B cell (primary cell): ENCODE results near the gene ACAA2. TPM values are rescaled to one million over a fixed set of nuclear protein-coding genes. Genes with fewer than 3 reads are reported as not detected.

Source experiments
- ATAC-seq: fragments of 200-7000 bp; cut with Tn5 transposase; one replicate; pipeline ENCODE4 v1.10.0; 2021; ENCODE audit warnings: low read depth, mild to moderate bottlenecking, moderate number of reproducible peaks, moderate library complexity
- CTCF ChIA-PET: fragments of 350-600 bp; sonication (Branson Sonifier 250); formaldehyde crosslinking; loops from one replicate; lab custom pipeline; 2021; ENCODE audit warnings: antibody characterized with exemption, inconsistent platforms; lab: Charles Lee
- POLR2A ChIA-PET: fragments of 350-600 bp; sonication (Branson Sonifier 250); formaldehyde crosslinking; loops from one replicate; lab custom pipeline; 2021; ENCODE audit warnings: antibody characterized with exemption; lab: Charles Lee
- DNase-seq: peaks from one replicate; pipeline ENCODE4 v3.0.0; 2013
- H2AFZ ChIP-seq: 2 replicates; pipeline ENCODE4 v1.6.1; 2012; ENCODE audit warnings: mild to moderate bottlenecking, low read depth, low read length; ENCODE audit not compliant: insufficient read depth, poor library complexity, severe bottlenecking
- H3K27ac ChIP-seq, 2 donors: 1 replicate in 1 of 2; 2 replicates in 1 of 2; pipeline ENCODE4 v1.5.1; 2012 to 2013; ENCODE audit warnings: low read length in 2 of 2, mild to moderate bottlenecking in 2 of 2, moderate library complexity in 1 of 2
- H3K27me3 ChIP-seq, 4 experiments: fragments of 200-600 bp in 1 of 4; sonication (generic) in 1 of 4; replicated peaks in 1 of 4; 1 replicate in 2 of 4; 2 replicates in 2 of 4; pipeline versions ENCODE4 v1.6.1 to v1.7.0; 2013 to 2016; ENCODE audit warnings: low read length in 3 of 4, mild to moderate bottlenecking in 2 of 4, mixed read lengths in 1 of 4, moderate library complexity in 1 of 4; ENCODE audit not compliant: insufficient read depth in 4 of 4, control insufficient read depth in 3 of 4; ENCODE audit errors: control extremely low read depth in 1 of 4
- H3K36me3 ChIP-seq, 2 experiments: replicated peaks in 1 of 2; 1 replicate in 1 of 2; 2 replicates in 1 of 2; pipeline versions ENCODE4 v1.6.1 to v1.7.1; 2013; ENCODE audit warnings: low read length in 1 of 2; ENCODE audit not compliant: insufficient read depth in 2 of 2, control insufficient read depth in 1 of 2; ENCODE audit errors: control extremely low read depth in 1 of 2, extremely low read depth in 1 of 2
- H3K4me1 ChIP-seq, 2 donors: fragments of 200-600 bp in 1 of 2; sonication (generic) in 1 of 2; 1 replicate in 1 of 2; 2 replicates in 1 of 2; pipeline versions ENCODE4 v1.5.1 to v1.6.1; 2013 to 2017; ENCODE audit warnings: low read length in 2 of 2; ENCODE audit not compliant: control insufficient read depth in 2 of 2, insufficient read depth in 2 of 2
- H3K4me2 ChIP-seq: replicated peaks from 2 replicates; pipeline ENCODE3; 2012; ENCODE audit warnings: mild to moderate bottlenecking, low read depth, low read length; ENCODE audit not compliant: poor library complexity, severe bottlenecking
- H3K4me3 ChIP-seq, 5 experiments: fragments of 200-600 bp in 1 of 5; sonication (generic) in 1 of 5; 1 replicate in 3 of 5; 2 replicates in 2 of 5; pipeline versions ENCODE4 v1.5.1 to v1.7.0; 2011 to 2016; ENCODE audit warnings: low read length in 4 of 5, mild to moderate bottlenecking in 4 of 5, low read depth in 2 of 5, control low read depth in 1 of 5, moderate library complexity in 1 of 5; ENCODE audit not compliant: insufficient read depth in 1 of 5; ENCODE audit errors: control extremely low read depth in 1 of 5, extremely low read depth in 1 of 5
- H3K79me2 ChIP-seq: fragments of 200-600 bp; sonication (generic); one replicate; pipeline ENCODE4 v1.6.0; 2016; ENCODE audit warnings: low read length; ENCODE audit not compliant: control insufficient read depth, insufficient read depth
- H3K9ac ChIP-seq: fragments of 200-600 bp; sonication (generic); 2 replicates; pipeline ENCODE4 v1.6.1; 2017; ENCODE audit warnings: mild to moderate bottlenecking, low read length, moderate library complexity
- H3K9me3 ChIP-seq, 3 donors: one replicate each; pipeline versions ENCODE4 v1.6.1 to v1.7.1; 2013; ENCODE audit warnings: low read length in 2 of 3; ENCODE audit not compliant: control insufficient read depth in 2 of 3, insufficient read depth in 1 of 3; ENCODE audit errors: control extremely low read depth in 1 of 3
- H4K20me1 ChIP-seq: 2 replicates; pipeline ENCODE4 v1.6.0; 2012; ENCODE audit warnings: mild to moderate bottlenecking, low read length; ENCODE audit not compliant: insufficient read depth, control insufficient read depth, poor library complexity, severe bottlenecking
- H3K27ac Mint-ChIP-seq: one replicate; pipeline ENCODE4 v1.8.0; 2021; ENCODE audit warnings: mixed read lengths
- H3K27me3 Mint-ChIP-seq: one replicate; pipeline ENCODE4 v1.8.0; 2021; ENCODE audit warnings: mixed read lengths
- H3K4me1 Mint-ChIP-seq: one replicate; pipeline ENCODE4 v1.8.0; 2021; ENCODE audit warnings: mixed read lengths
- H3K4me3 Mint-ChIP-seq: one replicate; pipeline ENCODE4 v1.8.0; 2021; ENCODE audit warnings: mixed read lengths
- H3K9me3 Mint-ChIP-seq: one replicate; pipeline ENCODE4 v1.8.0; 2022; ENCODE audit warnings: mixed read lengths; ENCODE audit not compliant: insufficient read depth
- EZH2 ChIP-seq: IDR thresholded peaks from 2 replicates; pipeline ENCODE4 v1.6.1; 2012; ENCODE audit warnings: borderline replicate concordance, low read depth, mild to moderate bottlenecking, moderate library complexity, low read length; ENCODE audit not compliant: insufficient read depth, poor library complexity, severe bottlenecking
- WGBS: methylation state at CpG from one replicate; pipeline ENCODE4 v1.1.5; 2013; ENCODE audit warnings: missing lambda C conversion rate; ENCODE audit not compliant: insufficient coverage; 5-methylcytosine and 5-hydroxymethylcytosine counted together
- intact Hi-C: fragments of 100-400 bp; cut with micrococcal nuclease; formaldehyde crosslinking; loops from one replicate; pipeline ENCODE4 v1.10.0; 2022
- polyA plus RNA-seq: library from polyadenylated mRNA; depleted of rRNA; stranded (reverse); fragments of >200 nt; gene quantifications from 2 replicates; pipeline ENCODE4 v1.2.3, GENCODE V29; 2012
- total RNA-seq, 2 donors: library from RNA; stranded (reverse); fragments of 120-200 nt in 1 of 2; gene quantifications; 1 replicate in 1 of 2; 2 replicates in 1 of 2; pipeline versions ENCODE4 v1.2.3 to v1.2.4, GENCODE V29; 2013 to 2022
- TF ChIP-seq, protein P1 (sequence below): fragments of 200-600 bp; IDR thresholded peaks from one replicate; pipeline ENCODE4 v1.8.0; 2022; ENCODE audit warnings: antibody characterized with exemption, mild to moderate bottlenecking

Gene ACAA2
- total and polyA plus RNA-seq, 2 donors (not counting 1 experiment from before 2014, with no cell fraction given): 10.6 to 25.0 TPM

GRCh38 chr18:49855711-49856415 lies 42.5 kb upstream of the ACAA2 start:
- ChIA-PET CTCF (interaction anchor here (0.6 to 2.9 kb wide), 3 partner anchors 345 to 1182 kb away, joined by 3 to 11 read pairs (median 4); no protein-coding TSS in a partner anchor), POLR2A (no interaction called here)
- WGBS: 93% methylated on average over 7 of the region's 7 CpGs
- TF ChIP-seq, protein P1, sequence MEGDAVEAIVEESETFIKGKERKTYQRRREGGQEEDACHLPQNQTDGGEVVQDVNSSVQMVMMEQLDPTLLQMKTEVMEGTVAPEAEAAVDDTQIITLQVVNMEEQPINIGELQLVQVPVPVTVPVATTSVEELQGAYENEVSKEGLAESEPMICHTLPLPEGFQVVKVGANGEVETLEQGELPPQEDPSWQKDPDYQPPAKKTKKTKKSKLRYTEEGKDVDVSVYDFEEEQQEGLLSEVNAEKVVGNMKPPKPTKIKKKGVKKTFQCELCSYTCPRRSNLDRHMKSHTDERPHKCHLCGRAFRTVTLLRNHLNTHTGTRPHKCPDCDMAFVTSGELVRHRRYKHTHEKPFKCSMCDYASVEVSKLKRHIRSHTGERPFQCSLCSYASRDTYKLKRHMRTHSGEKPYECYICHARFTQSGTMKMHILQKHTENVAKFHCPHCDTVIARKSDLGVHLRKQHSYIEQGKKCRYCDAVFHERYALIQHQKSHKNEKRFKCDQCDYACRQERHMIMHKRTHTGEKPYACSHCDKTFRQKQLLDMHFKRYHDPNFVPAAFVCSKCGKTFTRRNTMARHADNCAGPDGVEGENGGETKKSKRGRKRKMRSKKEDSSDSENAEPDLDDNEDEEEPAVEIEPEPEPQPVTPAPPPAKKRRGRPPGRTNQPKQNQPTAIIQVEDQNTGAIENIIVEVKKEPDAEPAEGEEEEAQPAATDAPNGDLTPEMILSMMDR: no peak
- TF ChIP-seq EZH2: no peak
- Histone ChIP-seq H3K4me2 (no peak overlapping the region), H4K20me1 (no peaks in the 10 kb centered on the region), H2AFZ (no peak overlapping the region), H3K27me3 (no peaks in the 10 kb centered on the region), H3K36me3 (no peaks in the 10 kb centered on the region), H3K79me2 (no peaks in the 10 kb centered on the region), H3K9me3 (no peaks in the 10 kb centered on the region), H3K4me3 (no peak overlapping the region), H3K27ac (no peak overlapping the region), H3K4me1 (no peaks in the 10 kb centered on the region), H3K9ac (no peak overlapping the region)
- Mint-ChIP-seq H3K27ac (no peak overlapping the region), H3K27me3 (no peaks in the 10 kb centered on the region), H3K4me1 (no peaks in the 10 kb centered on the region), H3K4me3 (no peak overlapping the region), H3K9me3 (no peaks in the 10 kb centered on the region)
- intact Hi-C loops: no loop called here
- no peak for DNase-seq
- no peak for ATAC-seq

- Histone ChIP-seq H3K27ac (no peak overlapping the region), H4K20me1 (no peaks in the 10 kb centered on the region), H3K4me1 (no peaks in the 10 kb centered on the region), H3K79me2 (no peaks in the 10 kb centered on the region), H3K9ac (no peak overlapping the region), H2AFZ (no peak overlapping the region), H3K27me3 (no peaks in the 10 kb centered on the region), H3K9me3 (no peaks in the 10 kb centered on the region), H3K4me3 (no peak overlapping the region), H3K4me2 (no peak overlapping the region), H3K36me3 (no peaks in the 10 kb centered on the region)
- CTCF ChIA-PET: interaction anchor here (2.9 kb wide), 1 partner anchor 344 kb away, joined by 11 read pairs; no protein-coding TSS in a partner anchor
- Mint-ChIP-seq H3K9me3 (no peaks in the 10 kb centered on the region), H3K4me1 (no peaks in the 10 kb centered on the region), H3K27me3 (no peaks in the 10 kb centered on the region), H3K27ac (no peak overlapping the region), H3K4me3 (no peak overlapping the region)
- WGBS: 100% methylated on average over 1 of the region's 3 CpGs
- POLR2A ChIA-PET: no interaction called here
- intact Hi-C loops: no loop called here
- TF ChIP-seq EZH2: no peak
- TF ChIP-seq, protein P1: no peak
- ATAC-seq: no peak
- DNase-seq: no peak
Observed at GRCh38 chr18:49854681-49855080, 41.3 kb upstream of the ACAA2 start.
